Psoas muscle (tissue), 8 donors: Measurements from ENCODE around the gene PGC. TPM values are rescaled to one million over a fixed set of nuclear protein-coding genes. Genes with fewer than 3 reads are reported as not detected.
"Not testable (repeated sequence)": the region's sequence is repeated elsewhere in the genome, so short reads cannot be mapped to it uniquely, and the experiment has no call there.

Experiments
- ATAC-seq, 4 donors: fragments of 200-7000 bp; cut with Tn5 transposase; one replicate each; pipeline ENCODE4 v1.9.1; 2020; ENCODE audit warnings: moderate library complexity in 3 of 4, mild to moderate bottlenecking in 2 of 4
- DNase-seq, 2 donors: peaks; one replicate each; pipeline ENCODE4 v3.0.0-alpha.2; 2020
- H3K27ac ChIP-seq: fragments of 200-600 bp; one replicate; pipeline ENCODE4 v1.8.0; 2022
- H3K27me3 ChIP-seq, 3 donors: fragments of 200-600 bp in 1 of 3; one replicate each; pipeline versions ENCODE4 v1.6.1 to v1.8.0; 2013 to 2022; ENCODE audit warnings: low read length in 2 of 3, mild to moderate bottlenecking in 2 of 3, moderate library complexity in 1 of 3; ENCODE audit not compliant: insufficient read depth in 3 of 3
- H3K36me3 ChIP-seq, 2 donors: fragments of 200-600 bp in 1 of 2; one replicate each; pipeline versions ENCODE4 v1.6.1 to v1.8.0; 2013 to 2022; ENCODE audit warnings: low read depth in 1 of 2, mild to moderate bottlenecking in 1 of 2, moderate library complexity in 1 of 2; ENCODE audit not compliant: insufficient read depth in 1 of 2
- H3K4me1 ChIP-seq: fragments of 200-600 bp; one replicate; pipeline ENCODE4 v1.8.0; 2022
- H3K4me3 ChIP-seq: fragments of 200-600 bp; one replicate; pipeline ENCODE4 v1.8.0; 2022; ENCODE audit warnings: mild to moderate bottlenecking
- H3K9me3 ChIP-seq: fragments of 200-600 bp; one replicate; pipeline ENCODE4 v1.8.0; 2022
- WGBS, 3 donors: extraction: QIAGEN DNeasy Blood & Tissue Kit; methylation state at CpG; one replicate each; pipeline versions ENCODE4 v1.1.6 to v1.1.7; 2013; 5-methylcytosine and 5-hydroxymethylcytosine counted together
- intact Hi-C, 2 donors: fragments of 100-400 bp; cut with DNase I; formaldehyde crosslinking; loops; one replicate each; pipeline versions ENCODE4 v1.11.0 to v1.14.2; 2022
- polyA plus RNA-seq, 3 donors: library from polyadenylated mRNA; stranded (reverse); fragments of 200-250 nt; gene quantifications; one replicate each; pipeline ENCODE4 v1.2.3, GENCODE V29; 2013
- total RNA-seq, 4 donors: library from RNA; stranded (reverse); fragmentation: NEBNext Ultra II Directional in 2 of 4; extraction: Animal tissue kit (Norgen Biotek cat#: 25700) in 2 of 4; gene quantifications; one replicate each; pipeline versions ENCODE4 v1.2.1 to v1.2.4, GENCODE V29; 2021 to 2023
- TF ChIP-seq, protein P1 (sequence below): fragments of 200-600 bp; IDR thresholded peaks from one replicate; pipeline ENCODE4 v1.8.0; 2022; ENCODE audit warnings: antibody characterized with exemption
- donor health status: healthy with polysubstance abuse.
- donor health status: DM: no; HTN: no; CAD: no; lungs with moderate emphysema.
- donor health status: Bipolar disorder and iron deficiency.
- donor health status: healthy.
- donor health status: DM: yes; HTN: yes; CAD: no.
- donor health status: DM: no; HTN: no; CAD: no.
- donor health status: DM: no; HTN: no; CAD: no.
- donor health status: DM: yes; HTN: yes; CAD: no.

Gene PGC
- total and polyA plus RNA-seq, 7 donors = 0.48 to 1.0 TPM; not detected in 5

DNA sequence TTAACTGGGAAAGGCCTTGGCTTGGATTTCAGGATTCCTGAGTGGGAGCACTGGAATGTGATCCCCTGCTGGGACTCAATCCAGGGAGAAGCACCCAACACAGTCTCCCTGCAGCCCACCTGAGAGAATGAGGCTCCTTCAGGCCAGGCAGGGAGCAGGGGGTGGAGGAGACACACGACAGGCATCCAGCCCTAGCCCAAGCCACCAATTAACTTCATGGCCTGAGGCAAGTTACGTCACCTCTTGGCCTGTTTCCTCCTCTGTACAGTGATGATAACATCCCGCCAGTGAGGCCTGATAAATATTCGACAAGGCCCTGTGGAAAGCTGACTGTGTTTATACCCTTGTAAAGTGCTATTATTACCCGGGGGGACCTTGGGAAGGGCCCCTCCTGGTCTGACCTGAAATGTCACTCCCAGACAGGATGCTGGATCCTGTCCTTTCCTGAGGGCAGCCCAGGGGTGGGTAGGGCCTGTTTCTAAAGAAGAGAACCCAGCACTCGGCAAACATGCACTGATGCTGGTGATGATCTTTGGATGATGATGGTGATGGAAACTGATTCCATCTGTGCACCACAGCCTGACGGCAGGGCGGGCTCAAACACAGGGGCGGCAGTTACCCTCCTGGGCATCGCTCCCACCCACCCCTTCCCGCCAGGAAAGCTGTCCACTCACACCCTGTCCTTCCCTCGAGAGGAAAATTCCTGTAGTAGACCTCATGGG is 20.1 kb upstream of the PGC start:
- intact Hi-C loops = no loop called here
- Histone ChIP-seq H3K4me3 (no peak overlapping the region), H3K27ac (no peak overlapping the region), H3K27me3 (no peaks in the 10 kb centered on the region), H3K9me3 (no peaks in the 10 kb centered on the region), H3K4me1 (no peaks in the 10 kb centered on the region), H3K36me3 (peaks cover 5 to 29% of the 10 kb centered on the region in 2 donors)
- ATAC-seq (peak in 3 of 4 donors; percentile 35 to 43 (median 41)), DNase-seq (no peak)
- TF ChIP-seq, protein P1, sequence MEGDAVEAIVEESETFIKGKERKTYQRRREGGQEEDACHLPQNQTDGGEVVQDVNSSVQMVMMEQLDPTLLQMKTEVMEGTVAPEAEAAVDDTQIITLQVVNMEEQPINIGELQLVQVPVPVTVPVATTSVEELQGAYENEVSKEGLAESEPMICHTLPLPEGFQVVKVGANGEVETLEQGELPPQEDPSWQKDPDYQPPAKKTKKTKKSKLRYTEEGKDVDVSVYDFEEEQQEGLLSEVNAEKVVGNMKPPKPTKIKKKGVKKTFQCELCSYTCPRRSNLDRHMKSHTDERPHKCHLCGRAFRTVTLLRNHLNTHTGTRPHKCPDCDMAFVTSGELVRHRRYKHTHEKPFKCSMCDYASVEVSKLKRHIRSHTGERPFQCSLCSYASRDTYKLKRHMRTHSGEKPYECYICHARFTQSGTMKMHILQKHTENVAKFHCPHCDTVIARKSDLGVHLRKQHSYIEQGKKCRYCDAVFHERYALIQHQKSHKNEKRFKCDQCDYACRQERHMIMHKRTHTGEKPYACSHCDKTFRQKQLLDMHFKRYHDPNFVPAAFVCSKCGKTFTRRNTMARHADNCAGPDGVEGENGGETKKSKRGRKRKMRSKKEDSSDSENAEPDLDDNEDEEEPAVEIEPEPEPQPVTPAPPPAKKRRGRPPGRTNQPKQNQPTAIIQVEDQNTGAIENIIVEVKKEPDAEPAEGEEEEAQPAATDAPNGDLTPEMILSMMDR = no peak
- 40 to 41% (median 41%) methylated on average over 12 of the region's 12 CpGs for WGBS, 3 donors

DNA sequence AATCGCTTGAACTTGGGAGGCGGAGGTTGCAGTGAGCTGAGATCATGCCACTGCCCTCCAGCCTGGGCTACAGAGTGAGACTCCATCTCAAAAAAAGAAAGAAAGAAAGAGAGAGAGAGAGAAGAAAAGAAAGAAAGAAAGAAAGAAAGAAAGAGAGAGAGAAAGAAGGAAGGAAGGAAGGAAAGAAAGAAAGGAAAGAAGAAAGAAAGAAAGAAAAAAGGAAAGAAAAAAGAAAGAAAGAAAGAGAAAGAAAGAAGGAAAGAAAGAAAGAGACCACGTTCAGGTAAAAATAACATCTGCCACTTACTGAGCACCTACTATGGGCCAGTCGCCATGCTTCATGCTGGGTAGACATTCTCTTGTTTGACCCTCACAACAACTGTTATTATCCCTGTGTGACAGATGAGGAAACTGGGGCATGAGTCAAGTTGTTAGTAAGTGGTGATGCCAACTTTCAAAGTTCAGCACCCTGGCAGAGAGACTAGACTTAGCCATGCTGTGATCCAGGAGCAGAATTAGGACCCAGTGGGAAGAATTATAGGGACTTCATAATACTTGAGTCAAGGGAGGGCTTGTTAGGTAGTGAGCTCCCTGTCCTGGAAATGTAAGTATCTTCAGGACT is 19.0 kb upstream of the PGC start:
- intact Hi-C loops, H3K9me3 ChIP-seq, DNase-seq, H3K27ac ChIP-seq, H3K4me1 ChIP-seq, H3K4me3 ChIP-seq, H3K27me3 ChIP-seq: not testable (repeated sequence)
- 84 to 88% (median 87%) methylated on average over 4 of the region's 4 CpGs for WGBS, 3 donors
- peaks cover 3 to 18% of the 10 kb centered on the region in 2 donors for H3K36me3 ChIP-seq
- ATAC-seq = peak in 1 of 4 donors; percentile 19

DNA sequence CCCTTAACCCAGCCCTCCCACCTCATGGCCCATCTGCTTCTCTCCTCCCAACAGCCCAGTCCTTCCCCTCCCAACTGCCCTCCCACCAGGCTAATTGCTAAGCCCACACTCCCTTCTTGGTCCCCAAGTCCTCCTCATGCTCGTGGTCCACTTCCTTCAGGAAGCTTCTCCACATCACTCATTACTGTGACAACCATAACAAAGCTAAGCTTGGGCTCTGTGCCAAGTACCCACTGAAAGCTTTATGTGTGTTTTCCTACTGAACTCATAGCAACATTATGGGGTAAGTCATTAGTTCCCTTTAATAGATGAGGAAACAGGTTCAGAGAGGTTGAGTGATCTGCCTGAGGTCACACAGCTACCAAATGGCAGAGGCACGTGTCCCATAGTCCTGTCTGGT is 16.3 kb upstream of the PGC start:
- DNase-seq = no peak
- H3K4me1 ChIP-seq = no peaks in the 10 kb centered on the region
- ATAC-seq = no peak
- intact Hi-C loops = no loop called here
- 32 to 40% (median 39%) methylated on average over 2 of the region's 2 CpGs for WGBS, 3 donors
- no peaks in the 10 kb centered on the region for H3K27me3 ChIP-seq
- no peaks in the 10 kb centered on the region for H3K9me3 ChIP-seq
- H3K36me3 ChIP-seq = no peaks in the 10 kb centered on the region
- TF ChIP-seq, protein P1 = no peak
- H3K27ac ChIP-seq = no peak overlapping the region
- H3K4me3 ChIP-seq = no peak overlapping the region

DNA sequence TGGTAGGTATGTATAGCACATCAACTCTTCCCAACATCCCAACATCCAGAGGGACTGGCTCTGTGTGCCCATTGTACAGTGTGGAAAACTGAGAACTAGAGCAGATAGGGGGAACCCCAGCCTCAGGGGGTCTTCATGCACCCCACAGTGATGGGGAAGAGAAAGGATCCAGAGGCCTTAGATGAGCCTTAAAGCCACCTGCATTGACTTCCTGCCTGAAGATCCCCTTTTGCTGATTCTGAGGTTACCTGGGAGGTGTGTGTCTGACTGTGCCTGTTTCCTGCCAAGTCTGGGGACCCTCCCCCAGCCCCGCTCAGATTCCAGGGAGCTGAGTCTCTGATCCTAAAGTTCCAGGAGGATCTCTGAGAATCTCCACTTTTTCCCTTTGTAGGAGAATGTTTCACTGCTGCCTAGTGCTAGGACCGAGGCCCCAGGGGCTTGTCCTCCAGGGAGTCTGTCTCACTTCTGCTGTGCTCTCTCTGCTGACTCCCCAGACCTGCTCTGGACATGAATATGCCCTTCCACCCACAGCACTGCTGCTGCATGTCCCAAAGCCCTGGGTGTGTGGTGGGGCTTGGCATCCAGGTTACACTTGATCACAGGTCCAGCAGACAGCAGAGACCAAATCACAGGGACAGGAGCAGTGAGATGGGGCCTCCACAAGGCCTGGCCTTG is 12.8 kb upstream of the PGC start:
- no peak overlapping the region for H3K27ac ChIP-seq
- H3K4me1 ChIP-seq = peaks cover 3% of the 10 kb centered on the region
- no peaks in the 10 kb centered on the region for H3K27me3 ChIP-seq
- ATAC-seq (no peak), DNase-seq (no peak)
- no peak overlapping the region for H3K4me3 ChIP-seq
- H3K9me3 ChIP-seq = no peaks in the 10 kb centered on the region
- TF ChIP-seq, protein P1 = no peak
- 73 to 90% (median 85%) methylated on average over 2 of the region's 2 CpGs for WGBS, 3 donors
- intact Hi-C loops = no loop called here
- no peaks in the 10 kb centered on the region for H3K36me3 ChIP-seq
